Activated CD8-positive, alpha-beta memory T cell treated with anti-CD3 and anti-CD28 coated beads for 36 hours (primary cell): Measurements from ENCODE around the gene ZNF414. TPM values are rescaled to one million over a fixed set of nuclear protein-coding genes. Genes with fewer than 3 reads are reported as not detected.

Source experiments
- CTCF ChIA-PET: fragments of 350-600 bp; sonication (Branson Sonifier 250); formaldehyde crosslinking; loops from one replicate; lab custom pipeline; 2021; ENCODE audit warnings: antibody characterized with exemption; lab: Charles Lee
- POLR2A ChIA-PET: fragments of 350-600 bp; sonication (Branson Sonifier 250); formaldehyde crosslinking; loops from one replicate; lab custom pipeline; 2021; ENCODE audit warnings: antibody characterized with exemption; lab: Charles Lee
- total RNA-seq, 2 experiments: library from RNA; stranded (reverse); gene quantifications; one replicate each; pipeline ENCODE4 v1.2.3, GENCODE V29; 2021

ZNF414 gene
- total RNA-seq, 2 experiments from 2014 or later, result 21.4 to 22.2 TPM

GRCh38 chr19:8482696-8483095 is 31.3 kb downstream of the ZNF414 start:
- CTCF ChIA-PET, result interaction anchor here (1.4 kb wide), 1 partner anchor 99 kb away, joined by 3 read pairs; no protein-coding TSS in a partner anchor
- POLR2A ChIA-PET, result no interaction called here

GRCh38 chr19:8481616-8482015 is 32.4 kb downstream of the ZNF414 start:
- POLR2A ChIA-PET, result interaction anchor here (0.5 kb wide), 1 partner anchor 109 kb away, joined by 3 read pairs; no protein-coding TSS in a partner anchor
- CTCF ChIA-PET, result interaction anchor here (0.6 to 1.4 kb wide), 4 partner anchors 24 to 227 kb away, joined by 3 to 4 read pairs (median 3); no protein-coding TSS in a partner anchor

DNA sequence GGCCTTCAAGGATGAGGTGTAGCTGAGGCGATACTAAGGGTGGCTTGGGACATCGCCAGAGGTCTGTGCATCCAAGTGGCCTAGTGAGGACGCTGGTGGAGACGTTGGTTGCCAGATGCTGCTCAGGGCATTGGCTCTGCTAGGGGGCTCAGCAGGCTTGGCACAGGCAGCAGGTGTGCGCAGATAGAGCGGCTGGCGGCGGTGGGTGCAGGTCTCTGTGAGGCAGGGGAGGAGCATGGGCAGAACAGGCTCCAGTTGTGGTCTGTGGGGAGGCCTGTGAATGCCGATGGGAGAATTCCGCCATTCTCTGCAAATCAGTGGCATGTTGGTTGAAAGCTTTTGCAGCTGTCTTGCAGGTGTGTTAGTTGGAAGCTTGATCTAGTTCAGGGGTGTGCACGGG is 32.8 kb downstream of the ZNF414 start:
- ChIA-PET CTCF (interaction anchor here (0.6 to 0.9 kb wide), 2 partner anchors 24 to 29 kb away, joined by 3 to 4 read pairs; no protein-coding TSS in a partner anchor), POLR2A (interaction anchor here (0.5 kb wide), 1 partner anchor 109 kb away, joined by 3 read pairs; no protein-coding TSS in a partner anchor)

- ChIA-PET CTCF (no interaction called here), POLR2A (interaction anchor here (1.1 kb wide), 1 partner anchor 35 kb away, joined by 5 read pairs; no protein-coding TSS in a partner anchor)
Observed at GRCh38 chr19:8478598-8478997, 35.4 kb downstream of the ZNF414 start.

DNA sequence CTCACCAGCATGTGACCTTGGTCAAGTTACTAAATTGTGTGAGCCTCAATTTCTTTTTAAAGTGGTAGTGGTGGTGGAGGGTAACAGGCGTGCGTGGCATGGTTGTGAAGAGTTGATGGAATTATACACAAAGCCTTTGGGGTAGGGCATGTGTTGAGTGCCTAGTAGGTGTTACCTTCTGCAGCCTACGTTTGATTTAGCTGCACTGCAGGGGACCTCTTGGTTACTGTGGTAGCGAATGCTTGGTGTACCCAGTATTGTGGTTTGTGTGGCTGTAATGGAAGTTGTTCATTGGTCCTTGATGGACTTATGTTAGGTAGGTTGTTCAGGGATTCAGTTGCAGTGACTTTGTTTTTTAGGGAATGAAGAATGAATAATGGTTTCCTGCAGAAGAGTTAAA is 36.1 kb downstream of the ZNF414 start:
- POLR2A ChIA-PET, result no interaction called here
- CTCF ChIA-PET, result no interaction called here

DNA sequence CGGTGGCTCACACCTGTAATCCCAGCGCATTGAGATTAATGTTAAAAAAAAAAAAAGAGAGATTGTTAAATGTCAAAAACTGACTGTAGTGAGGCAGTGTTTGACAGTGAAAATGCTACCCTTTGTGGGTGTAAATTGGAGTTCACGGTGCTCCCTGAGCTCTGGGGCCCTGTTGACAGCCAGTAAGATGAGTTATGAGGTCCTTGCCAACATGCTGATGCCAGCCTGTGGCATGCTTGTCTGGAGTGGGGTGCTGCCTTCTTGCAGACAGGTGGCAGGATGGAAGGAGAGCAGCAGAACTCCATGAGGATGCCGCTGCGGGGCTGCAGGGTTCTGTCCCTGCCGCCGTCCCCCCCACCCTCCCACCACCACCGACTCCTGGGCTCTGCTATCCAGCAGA is 37.4 kb downstream of the ZNF414 start:
- ChIA-PET CTCF (no interaction called here), POLR2A (no interaction called here)

DNA sequence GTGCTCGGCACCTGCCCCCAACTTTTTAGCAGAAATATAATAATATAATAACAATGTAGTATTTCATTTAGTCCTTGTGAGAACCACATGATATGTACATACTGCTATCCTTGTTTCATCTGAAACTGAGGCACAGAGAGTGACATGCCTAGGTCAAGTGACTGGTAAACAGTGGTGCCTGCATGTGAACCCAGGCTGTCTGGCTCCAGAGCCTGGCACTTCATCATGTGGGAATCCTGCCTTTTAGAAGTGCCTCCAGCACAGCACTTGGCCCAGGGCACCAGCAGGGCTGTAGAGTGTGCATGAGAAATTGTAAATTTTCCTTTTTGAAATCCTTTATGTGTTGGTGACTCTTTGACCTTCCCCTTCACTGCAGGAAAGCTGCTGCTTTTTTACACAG is 39.0 kb downstream of the ZNF414 start:
- CTCF ChIA-PET, result interaction anchor here (0.6 to 0.7 kb wide), 2 partner anchors 11 to 211 kb away, joined by 5 read pairs; no protein-coding TSS in a partner anchor

DNA sequence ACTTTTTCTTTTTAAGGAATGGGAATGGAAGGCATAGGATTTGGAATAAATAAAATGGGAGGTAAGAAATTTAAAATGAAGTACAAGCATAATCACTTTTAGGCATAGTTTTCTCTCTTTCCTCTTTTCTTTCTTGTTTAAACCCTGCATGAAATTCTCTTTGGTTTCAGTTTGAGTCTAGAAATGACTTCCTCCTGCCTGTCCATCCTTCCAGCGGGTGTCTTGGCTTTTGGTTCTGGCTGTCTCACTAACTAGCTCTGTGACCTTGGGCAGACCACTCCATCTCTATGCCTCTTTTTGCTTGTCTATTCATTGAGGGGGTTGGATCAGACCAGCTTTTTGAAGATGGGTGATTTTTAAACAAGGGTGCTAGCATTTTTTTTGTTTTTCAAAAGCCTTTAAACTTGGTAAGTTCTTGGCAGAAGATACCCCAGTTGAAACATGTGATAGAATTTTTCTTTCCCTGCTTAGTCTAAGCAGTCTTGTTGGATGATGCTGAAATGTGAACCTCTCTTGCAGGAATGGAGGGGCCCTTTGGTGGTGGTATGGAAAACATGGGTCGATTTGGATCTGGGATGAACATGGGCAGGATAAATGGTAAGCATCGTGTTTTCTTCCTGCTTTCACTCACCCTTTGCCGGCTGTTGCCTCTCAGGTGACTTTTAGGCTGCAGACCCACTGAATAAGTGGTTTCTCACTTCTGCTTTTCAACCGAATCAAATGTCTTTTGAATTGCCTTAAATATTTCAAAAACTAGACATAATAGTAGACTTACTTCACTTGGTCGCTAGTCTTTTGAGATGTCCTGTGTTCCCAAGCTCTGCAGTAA is 40.1 kb downstream of the ZNF414 start:
- CTCF ChIA-PET, result interaction anchor here (1.1 to 1.5 kb wide), 2 partner anchors 28 to 95 kb away, joined by 3 read pairs; no protein-coding TSS in a partner anchor
- POLR2A ChIA-PET, result no interaction called here

More for the DNA sequence above, 39.0 kb downstream of the ZNF414 start:
- POLR2A ChIA-PET, result no interaction called here

DNA sequence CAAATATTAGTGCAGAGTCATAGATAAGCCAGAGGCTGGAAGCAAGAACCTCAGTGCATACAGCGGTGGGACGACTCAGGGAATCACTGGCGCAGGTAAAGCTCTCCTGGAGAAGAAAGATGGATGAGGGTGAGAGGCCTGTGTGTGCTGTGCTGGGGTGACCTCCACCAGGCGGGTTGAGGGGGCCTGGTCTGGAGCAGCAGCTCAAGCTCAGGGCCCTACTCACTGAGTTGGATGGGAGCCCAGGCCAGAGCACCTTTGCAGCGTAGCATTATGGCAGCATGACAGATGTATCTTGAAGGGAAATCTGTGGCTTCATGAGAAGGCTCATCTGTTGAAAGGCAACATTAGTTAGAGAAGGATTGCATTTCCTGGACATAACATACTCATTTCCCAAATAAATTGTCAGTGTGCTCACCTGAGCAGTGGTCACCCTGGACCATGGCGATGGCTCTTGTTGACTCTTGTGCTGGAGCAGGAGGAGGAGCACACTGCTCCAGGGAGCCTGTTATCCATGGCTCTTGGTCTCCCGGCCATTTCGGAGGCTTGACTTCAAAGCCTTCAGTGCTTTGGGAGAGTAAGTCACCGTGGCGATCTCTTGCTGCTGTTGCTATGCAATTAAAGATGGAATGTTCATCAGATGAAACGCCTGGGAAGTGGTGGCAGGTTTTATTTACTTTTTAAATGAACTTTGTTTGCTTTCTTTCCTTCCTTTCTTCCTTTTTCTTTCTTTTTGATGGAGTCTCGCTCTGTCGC is 44.2 kb downstream of the ZNF414 start:
- ChIA-PET CTCF (interaction anchor here (0.5 to 0.9 kb wide), 3 partner anchors 40 to 942 kb away, joined by 3 to 5 read pairs (median 3); no protein-coding TSS in a partner anchor), POLR2A (no interaction called here)

- ChIA-PET CTCF (interaction anchor here (0.6 to 0.9 kb wide), 2 partner anchors 41 to 112 kb away, joined by 3 to 5 read pairs; no protein-coding TSS in a partner anchor), POLR2A (no interaction called here)
Observed at GRCh38 chr19:8468761-8469373, 45.1 kb downstream of the ZNF414 start.

- ChIA-PET CTCF (no interaction called here), POLR2A (no interaction called here)
Observed at GRCh38 chr19:8468124-8468523, 45.8 kb downstream of the ZNF414 start.

- ChIA-PET POLR2A (no interaction called here), CTCF (no interaction called here)
Observed at GRCh38 chr19:8466018-8466417, 47.9 kb downstream of the ZNF414 start.

- POLR2A ChIA-PET, result no interaction called here
Observed at GRCh38 chr19:8463365-8463764, 50.6 kb downstream of the ZNF414 start.

GRCh38 chr19:8462571-8462970 is 51.4 kb downstream of the ZNF414 start:
- POLR2A ChIA-PET, result interaction anchor here (1.1 kb wide), 1 partner anchor 10 kb away, joined by 4 read pairs; no protein-coding TSS in a partner anchor
- CTCF ChIA-PET, result interaction anchor here (0.9 to 1.4 kb wide), 4 partner anchors 9 to 118 kb away, joined by 3 read pairs; no protein-coding TSS in a partner anchor

More at GRCh38 chr19:8463365-8463764, 50.6 kb downstream of the ZNF414 start:
- CTCF ChIA-PET, result interaction anchor here (0.9 to 1.4 kb wide), 4 partner anchors 10 to 117 kb away, joined by 3 read pairs; no protein-coding TSS in a partner anchor

DNA sequence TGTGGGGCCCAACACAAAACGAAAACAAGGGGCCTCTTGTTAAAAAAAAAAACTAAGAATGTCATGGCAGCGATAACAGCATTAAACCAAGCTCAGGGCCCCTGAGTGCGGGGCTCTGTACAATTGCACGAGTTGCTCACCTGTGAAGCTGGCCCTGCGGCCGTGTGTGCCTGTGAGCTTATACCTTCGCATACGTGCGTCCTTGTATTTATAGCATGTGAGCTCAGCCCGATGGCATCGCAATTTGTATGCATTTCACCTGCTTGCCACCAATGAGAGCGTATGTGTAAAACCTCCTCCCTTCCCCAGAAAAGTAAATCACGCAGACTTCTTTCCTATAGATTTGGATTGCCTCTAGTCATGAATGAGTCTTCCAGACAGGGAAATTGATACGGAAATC is 52.1 kb downstream of the ZNF414 start:
- POLR2A ChIA-PET, result interaction anchor here (1.1 kb wide), 1 partner anchor 9 kb away, joined by 4 read pairs; no protein-coding TSS in a partner anchor
- CTCF ChIA-PET, result interaction anchor here (1.2 to 1.4 kb wide), 2 partner anchors 8 to 15 kb away, joined by 3 read pairs; no protein-coding TSS in a partner anchor

- CTCF ChIA-PET, result no interaction called here
- POLR2A ChIA-PET, result no interaction called here
Observed at GRCh38 chr19:8461376-8461775, 52.6 kb downstream of the ZNF414 start.

DNA sequence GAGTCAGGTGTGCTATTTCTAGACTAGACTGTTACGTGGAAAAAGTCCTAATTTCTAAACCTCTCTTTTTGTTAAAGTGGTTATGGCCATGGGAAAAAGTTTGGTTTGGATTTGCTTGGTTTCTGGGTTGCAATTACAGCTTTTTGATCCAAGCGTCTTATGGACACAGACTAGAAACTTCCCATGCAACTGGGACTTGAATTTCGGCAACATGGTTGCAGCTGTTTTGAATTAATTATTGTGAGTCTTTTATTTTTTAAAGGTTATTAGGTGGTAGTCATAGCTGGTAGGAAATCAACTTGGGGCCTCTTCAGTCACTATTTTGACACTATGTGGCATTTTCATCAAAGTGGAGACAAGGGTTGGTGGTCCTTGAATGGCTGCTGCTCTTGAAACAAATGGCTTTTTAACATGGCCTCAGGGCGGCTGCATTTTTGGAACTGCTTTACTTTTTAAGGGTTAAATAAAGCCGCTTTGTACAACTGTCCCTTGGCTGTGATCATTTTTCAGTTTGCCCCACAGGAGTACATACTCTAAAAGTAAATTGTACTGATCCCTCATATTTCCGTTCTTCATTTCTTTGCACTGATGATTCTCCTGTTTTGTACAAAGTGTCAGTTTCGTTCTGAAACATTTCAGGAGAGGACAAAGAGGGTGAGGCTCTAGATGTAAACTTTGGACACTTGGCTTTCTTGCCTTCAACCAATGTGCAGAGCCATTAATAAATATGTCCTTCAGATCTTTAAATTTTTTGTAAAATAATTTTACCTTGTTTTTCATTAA is 53.3 kb downstream of the ZNF414 start:
- CTCF ChIA-PET, result no interaction called here
- POLR2A ChIA-PET, result no interaction called here
